CD4-positive, alpha-beta memory T cell (primary cell): ENCODE data around the gene BMP7. TPM values are rescaled to one million over a fixed set of nuclear protein-coding genes. Genes with fewer than 3 reads are reported as not detected.

ENCODE experiments used
- CTCF ChIA-PET: fragments of 350-600 bp; sonication (Branson Sonifier 250); formaldehyde crosslinking; loops from one replicate; lab custom pipeline; 2021; ENCODE audit warnings: inconsistent platforms; ENCODE audit not compliant: partially characterized antibody; lab: Charles Lee
- POLR2A ChIA-PET: fragments of 350-600 bp; sonication (Branson Sonifier 250); formaldehyde crosslinking; loops from one replicate; lab custom pipeline; 2021; ENCODE audit not compliant: partially characterized antibody; lab: Charles Lee
- DNase-seq, 5 donors: peaks; one replicate each; pipeline versions ENCODE4 v3.0.0 to v3.0.0-alpha.2; 2020 to 2022; ENCODE audit warnings: mixed read lengths in 1 of 5
- H3K27ac ChIP-seq: one replicate; pipeline ENCODE4 v1.7.0; 2013; ENCODE audit warnings: low read depth, low read length
- H3K27me3 ChIP-seq: 2 replicates; pipeline ENCODE4 v1.7.0; 2013; ENCODE audit warnings: mild to moderate bottlenecking, low read length, moderate library complexity; ENCODE audit not compliant: insufficient read depth
- H3K36me3 ChIP-seq: 2 replicates; pipeline ENCODE4 v1.7.0; 2013; ENCODE audit warnings: mild to moderate bottlenecking, low read length, moderate library complexity; ENCODE audit not compliant: insufficient read depth
- H3K4me1 ChIP-seq: 2 replicates; pipeline ENCODE4 v1.7.0; 2013; ENCODE audit warnings: mild to moderate bottlenecking, low read length, moderate library complexity; ENCODE audit not compliant: insufficient read depth
- H3K4me3 ChIP-seq, 2 donors: one replicate each; pipeline ENCODE4 v1.7.0; 2013; ENCODE audit warnings: low read length in 2 of 2, mild to moderate bottlenecking in 1 of 2
- H3K9me3 ChIP-seq, 2 donors: one replicate each; pipeline ENCODE4 v1.7.0; 2013; ENCODE audit warnings: low read length in 2 of 2, control low read depth in 1 of 2; ENCODE audit not compliant: control insufficient read depth in 1 of 2
- H3K27ac Mint-ChIP-seq, 7 donors: one replicate each; pipeline ENCODE4 v1.8.0; 2020 to 2021; ENCODE audit warnings: mixed read lengths in 7 of 7, mild to moderate bottlenecking in 6 of 7, inconsistent platforms in 3 of 7, moderate library complexity in 3 of 7
- H3K27me3 Mint-ChIP-seq, 2 donors: one replicate each; pipeline ENCODE4 v1.8.0; 2020 to 2021; ENCODE audit warnings: mixed read lengths in 2 of 2
- H3K36me3 Mint-ChIP-seq, 2 donors: one replicate each; pipeline ENCODE4 v1.8.0; 2020 to 2021; ENCODE audit warnings: mixed read lengths in 2 of 2, inconsistent platforms in 1 of 2, mild to moderate bottlenecking in 1 of 2
- H3K4me1 Mint-ChIP-seq, 4 donors: one replicate each; pipeline ENCODE4 v1.8.0; 2020 to 2021; ENCODE audit warnings: mixed read lengths in 4 of 4, mild to moderate bottlenecking in 1 of 4
- H3K4me3 Mint-ChIP-seq, 8 donors: one replicate each; pipeline ENCODE4 v1.8.0; 2020 to 2021; ENCODE audit warnings: mixed read lengths in 8 of 8, mild to moderate bottlenecking in 7 of 8, moderate library complexity in 6 of 8, inconsistent platforms in 3 of 8
- H3K9me3 Mint-ChIP-seq, 8 donors: one replicate each; pipeline ENCODE4 v1.8.0; 2020 to 2021; ENCODE audit warnings: mixed read lengths in 8 of 8, mild to moderate bottlenecking in 5 of 8, inconsistent platforms in 3 of 8, moderate library complexity in 1 of 8
- intact Hi-C: fragments of 100-400 bp; cut with micrococcal nuclease; formaldehyde crosslinking; loops from one replicate; pipeline ENCODE4 v1.15.1; 2023
- polyA plus RNA-seq, 2 donors: library from polyadenylated mRNA; unstranded; fragments of 300-500 nt; fragmentation: Illumina TruSeq; gene quantifications; one replicate each; pipeline ENCODE4 v1.2.3, GENCODE V29; 2021
- total RNA-seq, 2 experiments: library from RNA; stranded (reverse); gene quantifications; one replicate each; pipeline ENCODE4 v1.2.3, GENCODE V29; 2021

Gene BMP7
- total and polyA plus RNA-seq, 4 experiments from 2014 or later, result not detected

DNA sequence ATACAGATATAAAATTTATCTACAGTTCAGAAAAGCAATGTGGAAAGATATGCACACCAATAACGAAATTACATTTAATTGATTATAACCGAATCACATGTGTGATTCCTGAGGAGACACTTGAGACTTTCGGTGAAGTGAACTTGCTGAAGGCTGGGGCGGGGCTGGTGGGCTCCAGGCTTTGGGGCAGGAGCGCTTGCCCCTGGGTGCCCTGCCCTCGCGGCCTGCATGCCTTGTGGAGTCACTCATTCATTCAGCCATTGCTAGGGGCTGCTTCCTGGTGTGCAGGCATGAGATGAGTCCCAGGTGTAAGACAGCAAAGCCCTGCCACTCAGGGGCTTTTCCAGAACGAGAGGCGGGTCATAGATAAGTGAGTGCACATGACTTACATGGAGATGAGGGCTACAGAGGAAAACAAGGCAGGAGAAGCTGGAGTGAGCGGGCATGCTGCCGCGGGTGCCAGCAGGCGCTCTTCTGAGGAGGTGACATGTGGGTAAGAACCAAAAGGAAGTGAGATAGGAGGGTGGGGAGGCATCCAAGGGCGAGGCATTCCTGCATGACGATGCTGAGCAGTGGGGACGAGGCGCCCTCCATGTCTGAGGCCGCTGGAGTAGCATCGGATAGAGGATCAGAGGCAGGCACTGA, 88.7 kb downstream of the BMP7 start:
- Histone ChIP-seq H3K27me3 (no peaks in the 10 kb centered on the region), H3K4me3 (no peak overlapping the region), H3K4me1 (no peaks in the 10 kb centered on the region), H3K36me3 (no peaks in the 10 kb centered on the region), H3K9me3 (no peaks in the 10 kb centered on the region), H3K27ac (no peak overlapping the region)
- Mint-ChIP-seq H3K9me3 (no peaks in the 10 kb centered on the region), H3K4me1 (no peaks in the 10 kb centered on the region), H3K36me3 (no peaks in the 10 kb centered on the region), H3K4me3 (no peak overlapping the region), H3K27me3 (peaks cover 6 to 10% of the 10 kb centered on the region in 2 donors), H3K27ac (no peak overlapping the region)
- ChIA-PET CTCF (no interaction called here), POLR2A (no interaction called here)
- intact Hi-C loops, result no loop called here
- no peak for DNase-seq

DNA sequence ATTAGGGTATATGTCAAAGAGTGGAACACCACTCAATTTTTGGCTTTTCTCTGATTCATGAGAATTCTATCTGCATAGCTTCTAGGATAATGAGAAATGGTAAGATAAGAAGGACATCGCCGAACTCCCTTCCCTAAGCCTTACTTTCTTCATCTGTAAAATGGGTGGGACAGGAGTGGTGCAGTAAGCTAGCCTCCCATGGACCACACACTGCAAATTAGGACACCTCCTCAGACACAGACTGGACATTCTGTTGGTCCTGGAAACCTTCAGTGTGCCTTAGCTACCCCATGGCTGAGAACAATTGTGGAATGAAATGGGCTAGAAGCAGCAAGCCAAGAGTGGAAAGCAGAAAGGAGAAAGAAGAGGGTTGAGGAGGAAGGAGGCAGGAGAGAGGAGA, 89.6 kb downstream of the BMP7 start:
- Histone ChIP-seq H3K27ac (no peak overlapping the region), H3K4me3 (no peak overlapping the region), H3K27me3 (no peaks in the 10 kb centered on the region), H3K9me3 (no peaks in the 10 kb centered on the region), H3K4me1 (no peaks in the 10 kb centered on the region), H3K36me3 (no peaks in the 10 kb centered on the region)
- H3K27me3 Mint-ChIP-seq, result peaks cover 6 to 10% of the 10 kb centered on the region in 2 donors
- no peaks in the 10 kb centered on the region for H3K36me3 Mint-ChIP-seq
- intact Hi-C loops, result no loop called here
- no peak overlapping the region for H3K4me3 Mint-ChIP-seq
- CTCF ChIA-PET, result no interaction called here
- no peak overlapping the region for H3K27ac Mint-ChIP-seq
- POLR2A ChIA-PET, result no interaction called here
- no peaks in the 10 kb centered on the region for H3K4me1 Mint-ChIP-seq
- no peak for DNase-seq
- H3K9me3 Mint-ChIP-seq, result no peaks in the 10 kb centered on the region

DNA sequence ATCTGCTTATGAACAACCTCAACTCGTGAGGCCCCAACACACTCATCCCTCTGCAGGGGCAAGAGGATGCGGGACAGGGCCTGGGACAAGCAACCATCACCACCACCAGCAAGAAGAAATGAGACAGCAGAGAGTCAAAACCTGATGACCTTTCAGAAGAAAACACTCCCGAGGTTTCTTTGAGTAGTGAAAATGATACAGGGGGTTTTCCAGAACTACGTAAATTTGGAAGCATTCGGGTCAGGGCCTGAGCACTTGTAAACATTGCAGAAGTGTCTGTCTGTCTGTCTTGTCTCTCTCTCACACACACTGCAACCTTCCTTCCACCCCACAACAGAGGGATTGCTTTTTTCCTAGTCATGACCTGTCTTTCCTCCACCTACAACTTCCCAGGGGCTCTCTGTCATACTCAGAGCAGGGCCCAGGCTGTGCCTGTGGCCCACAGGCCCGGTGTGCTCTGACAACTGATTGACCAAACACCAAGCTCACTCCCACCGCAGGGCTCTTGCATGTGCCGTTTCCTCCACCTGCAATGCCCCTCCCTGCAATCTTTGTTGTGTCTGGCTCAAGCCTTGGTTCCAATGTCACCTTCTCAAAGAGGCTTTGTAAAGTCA, 90.9 kb downstream of the BMP7 start:
- H3K27me3 Mint-ChIP-seq, result peaks cover 8 to 10% of the 10 kb centered on the region in 2 donors
- no peak for DNase-seq
- ChIA-PET CTCF (no interaction called here), POLR2A (no interaction called here)
- no peak overlapping the region for H3K27ac ChIP-seq
- no peaks in the 10 kb centered on the region for H3K36me3 ChIP-seq
- no peak overlapping the region for H3K4me3 Mint-ChIP-seq
- H3K9me3 ChIP-seq, result no peaks in the 10 kb centered on the region
- no peaks in the 10 kb centered on the region for H3K4me1 ChIP-seq
- peaks cover 0 to 4% (median 0%) of the 10 kb centered on the region in 8 donors for H3K9me3 Mint-ChIP-seq
- intact Hi-C loops, result no loop called here
- H3K4me1 Mint-ChIP-seq, result no peaks in the 10 kb centered on the region
- no peak overlapping the region for H3K27ac Mint-ChIP-seq
- no peaks in the 10 kb centered on the region for H3K27me3 ChIP-seq
- no peak overlapping the region for H3K4me3 ChIP-seq
- no peaks in the 10 kb centered on the region for H3K36me3 Mint-ChIP-seq

GRCh38 chr20:57174737-57175136, 91.7 kb downstream of the BMP7 start:
- H3K36me3 Mint-ChIP-seq, result no peaks in the 10 kb centered on the region
- Histone ChIP-seq H3K9me3 (no peaks in the 10 kb centered on the region), H3K27me3 (no peaks in the 10 kb centered on the region), H3K4me1 (no peaks in the 10 kb centered on the region), H3K27ac (no peak overlapping the region), H3K4me3 (no peak overlapping the region), H3K36me3 (no peaks in the 10 kb centered on the region)
- peaks cover 8% of the 10 kb centered on the region in 2 donors for H3K27me3 Mint-ChIP-seq
- peaks cover 0 to 6% (median 0%) of the 10 kb centered on the region in 8 donors for H3K9me3 Mint-ChIP-seq
- no peak for DNase-seq
- CTCF ChIA-PET, result no interaction called here
- no peaks in the 10 kb centered on the region for H3K4me1 Mint-ChIP-seq
- intact Hi-C loops, result no loop called here
- POLR2A ChIA-PET, result no interaction called here
- no peak overlapping the region for H3K4me3 Mint-ChIP-seq
- no peak overlapping the region for H3K27ac Mint-ChIP-seq

DNA sequence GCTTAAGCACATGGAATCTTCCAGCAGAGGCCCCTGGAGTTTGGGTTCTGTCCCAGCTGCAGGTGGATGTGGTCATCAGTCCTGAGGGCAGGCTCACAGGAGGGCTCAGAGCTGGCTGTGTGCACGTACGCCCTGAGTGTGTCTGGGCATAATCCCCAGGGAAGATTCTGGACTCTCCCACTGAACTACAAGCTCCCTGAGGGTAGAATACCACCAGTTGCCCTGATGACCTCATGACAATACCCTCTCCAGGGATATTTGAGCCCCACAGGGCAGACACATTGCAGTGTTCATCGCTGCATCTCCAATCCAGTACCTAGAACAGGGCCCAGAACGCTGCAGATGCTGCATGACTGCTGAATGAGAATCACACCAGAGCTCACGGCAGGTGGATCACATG, 92.5 kb downstream of the BMP7 start:
- no peaks in the 10 kb centered on the region for H3K36me3 Mint-ChIP-seq
- intact Hi-C loops, result no loop called here
- Histone ChIP-seq H3K36me3 (no peaks in the 10 kb centered on the region), H3K4me1 (no peaks in the 10 kb centered on the region), H3K27ac (no peak overlapping the region), H3K4me3 (no peak overlapping the region), H3K27me3 (no peaks in the 10 kb centered on the region), H3K9me3 (no peaks in the 10 kb centered on the region)
- no peak overlapping the region for H3K4me3 Mint-ChIP-seq
- POLR2A ChIA-PET, result no interaction called here
- no peak for DNase-seq
- peaks cover 8% of the 10 kb centered on the region in 2 donors for H3K27me3 Mint-ChIP-seq
- CTCF ChIA-PET, result no interaction called here
- H3K9me3 Mint-ChIP-seq, result peaks cover 0 to 6% (median 0%) of the 10 kb centered on the region in 8 donors
- no peak overlapping the region for H3K27ac Mint-ChIP-seq
- H3K4me1 Mint-ChIP-seq, result no peaks in the 10 kb centered on the region

GRCh38 chr20:57173041-57173440, 93.4 kb downstream of the BMP7 start:
- Mint-ChIP-seq H3K27ac (no peak overlapping the region), H3K36me3 (no peaks in the 10 kb centered on the region), H3K9me3 (peaks cover 0 to 6% (median 0%) of the 10 kb centered on the region in 8 donors), H3K4me1 (no peaks in the 10 kb centered on the region), H3K4me3 (no peak overlapping the region), H3K27me3 (peaks cover 7% of the 10 kb centered on the region in 2 donors)
- H3K27ac ChIP-seq, result no peak overlapping the region
- H3K4me3 ChIP-seq, result no peak overlapping the region
- no peaks in the 10 kb centered on the region for H3K36me3 ChIP-seq
- intact Hi-C loops, result no loop called here
- no peaks in the 10 kb centered on the region for H3K4me1 ChIP-seq
- no peaks in the 10 kb centered on the region for H3K9me3 ChIP-seq
- ChIA-PET POLR2A (no interaction called here), CTCF (no interaction called here)
- no peak for DNase-seq
- no peaks in the 10 kb centered on the region for H3K27me3 ChIP-seq

- Histone ChIP-seq H3K27ac (no peak overlapping the region), H3K36me3 (no peaks in the 10 kb centered on the region), H3K4me1 (no peaks in the 10 kb centered on the region), H3K27me3 (no peaks in the 10 kb centered on the region), H3K4me3 (no peak overlapping the region), H3K9me3 (no peaks in the 10 kb centered on the region)
- ChIA-PET POLR2A (no interaction called here), CTCF (no interaction called here)
- H3K4me1 Mint-ChIP-seq, result no peaks in the 10 kb centered on the region
- no peak overlapping the region for H3K4me3 Mint-ChIP-seq
- DNase-seq, result no peak
- peaks cover 2 to 4% of the 10 kb centered on the region in 2 donors for H3K27me3 Mint-ChIP-seq
- H3K27ac Mint-ChIP-seq, result no peak overlapping the region
- no peaks in the 10 kb centered on the region for H3K36me3 Mint-ChIP-seq
- intact Hi-C loops, result no loop called here
- peaks cover 0 to 6% (median 0%) of the 10 kb centered on the region in 8 donors for H3K9me3 Mint-ChIP-seq
Observed at GRCh38 chr20:57170343-57170742, 96.1 kb downstream of the BMP7 start.
